GM12878 (cell line): Measurements from ENCODE around the gene NSUN7.

Source experiments
- ATF3 ChIP-seq: IDR thresholded peaks from 2 replicates; pipeline ENCODE4 v1.6.1; 2011; ENCODE audit warnings: low read depth, mild to moderate bottlenecking, low read length, moderate library complexity, borderline replicate concordance; ENCODE audit errors: extremely low read depth
- CTCF ChIP-seq, 3 experiments: IDR thresholded peaks in 2 of 3; conservative IDR thresholded peaks in 1 of 3; 2 replicates each; pipeline ENCODE4 v1.5.1; 2011; ENCODE audit warnings: low read depth in 3 of 3, low read length in 3 of 3, mild to moderate bottlenecking in 3 of 3, control low read depth in 2 of 3, moderate library complexity in 2 of 3, inconsistent platforms in 1 of 3, mixed read lengths in 1 of 3; ENCODE audit not compliant: control insufficient read depth in 2 of 3, insufficient read depth in 1 of 3; ENCODE audit errors: extremely low read depth in 1 of 3
- EZH2 ChIP-seq: IDR thresholded peaks from 2 replicates; pipeline ENCODE4 v1.6.1; 2012; ENCODE audit warnings: low read depth, mild to moderate bottlenecking, control low read depth, inconsistent platforms, low read length, borderline replicate concordance; ENCODE audit not compliant: control insufficient read depth
- POLR2AphosphoS5 ChIP-seq: IDR thresholded peaks from 2 replicates; pipeline ENCODE4 v1.6.1; 2011; ENCODE audit warnings: mild to moderate bottlenecking, low read length, inconsistent platforms
- ZSCAN29 ChIP-seq: fragments of 450-650 bp; IDR thresholded peaks from 2 replicates; pipeline ENCODE4 v1.6.1; 2017; ENCODE audit warnings: mild to moderate bottlenecking, moderate library complexity
- TF ChIP-seq, protein P1 (sequence below): IDR thresholded peaks from 2 replicates; pipeline ENCODE4 v1.6.1; 2012; ENCODE audit warnings: improper control_type of control experiment, low read depth, low read length; ENCODE audit not compliant: insufficient replicate concordance

DNA sequence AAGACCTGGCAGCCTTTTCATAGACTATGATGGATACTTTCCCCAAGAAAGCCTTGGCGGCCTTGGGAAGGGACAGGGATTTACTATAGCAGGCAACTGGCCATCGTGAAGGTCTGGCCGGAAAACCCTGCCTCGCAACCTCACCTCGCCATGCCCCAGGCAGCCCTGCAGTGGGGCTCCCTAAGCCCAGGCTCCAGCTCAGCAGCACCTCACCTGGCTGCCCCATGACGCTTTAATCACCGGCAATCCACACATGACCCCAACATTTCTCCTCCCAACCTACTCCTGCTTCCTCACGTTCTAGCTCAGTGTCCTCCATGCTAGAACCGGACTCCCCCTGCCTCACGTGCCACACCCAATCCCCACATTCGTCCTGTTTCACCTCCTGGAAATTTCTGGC, 82.4 kb downstream of the NSUN7 start:
- TF ChIP-seq CTCF (IDR thresholded peaks at IDR 0.05 in 2 of 3, conservative IDR thresholded peaks at IDR 0.05 in 1 of 3; ENCODE audit: control insufficient read depth in 2 of 3, extremely low read depth in 1 of 3, insufficient read depth in 1 of 3, low read depth in 3 of 3, low read length in 3 of 3): no peak
- no peak for TF ChIP-seq EZH2
- no peak for TF ChIP-seq ZSCAN29
- TF ChIP-seq ATF3: no peak
- TF ChIP-seq, protein P1, sequence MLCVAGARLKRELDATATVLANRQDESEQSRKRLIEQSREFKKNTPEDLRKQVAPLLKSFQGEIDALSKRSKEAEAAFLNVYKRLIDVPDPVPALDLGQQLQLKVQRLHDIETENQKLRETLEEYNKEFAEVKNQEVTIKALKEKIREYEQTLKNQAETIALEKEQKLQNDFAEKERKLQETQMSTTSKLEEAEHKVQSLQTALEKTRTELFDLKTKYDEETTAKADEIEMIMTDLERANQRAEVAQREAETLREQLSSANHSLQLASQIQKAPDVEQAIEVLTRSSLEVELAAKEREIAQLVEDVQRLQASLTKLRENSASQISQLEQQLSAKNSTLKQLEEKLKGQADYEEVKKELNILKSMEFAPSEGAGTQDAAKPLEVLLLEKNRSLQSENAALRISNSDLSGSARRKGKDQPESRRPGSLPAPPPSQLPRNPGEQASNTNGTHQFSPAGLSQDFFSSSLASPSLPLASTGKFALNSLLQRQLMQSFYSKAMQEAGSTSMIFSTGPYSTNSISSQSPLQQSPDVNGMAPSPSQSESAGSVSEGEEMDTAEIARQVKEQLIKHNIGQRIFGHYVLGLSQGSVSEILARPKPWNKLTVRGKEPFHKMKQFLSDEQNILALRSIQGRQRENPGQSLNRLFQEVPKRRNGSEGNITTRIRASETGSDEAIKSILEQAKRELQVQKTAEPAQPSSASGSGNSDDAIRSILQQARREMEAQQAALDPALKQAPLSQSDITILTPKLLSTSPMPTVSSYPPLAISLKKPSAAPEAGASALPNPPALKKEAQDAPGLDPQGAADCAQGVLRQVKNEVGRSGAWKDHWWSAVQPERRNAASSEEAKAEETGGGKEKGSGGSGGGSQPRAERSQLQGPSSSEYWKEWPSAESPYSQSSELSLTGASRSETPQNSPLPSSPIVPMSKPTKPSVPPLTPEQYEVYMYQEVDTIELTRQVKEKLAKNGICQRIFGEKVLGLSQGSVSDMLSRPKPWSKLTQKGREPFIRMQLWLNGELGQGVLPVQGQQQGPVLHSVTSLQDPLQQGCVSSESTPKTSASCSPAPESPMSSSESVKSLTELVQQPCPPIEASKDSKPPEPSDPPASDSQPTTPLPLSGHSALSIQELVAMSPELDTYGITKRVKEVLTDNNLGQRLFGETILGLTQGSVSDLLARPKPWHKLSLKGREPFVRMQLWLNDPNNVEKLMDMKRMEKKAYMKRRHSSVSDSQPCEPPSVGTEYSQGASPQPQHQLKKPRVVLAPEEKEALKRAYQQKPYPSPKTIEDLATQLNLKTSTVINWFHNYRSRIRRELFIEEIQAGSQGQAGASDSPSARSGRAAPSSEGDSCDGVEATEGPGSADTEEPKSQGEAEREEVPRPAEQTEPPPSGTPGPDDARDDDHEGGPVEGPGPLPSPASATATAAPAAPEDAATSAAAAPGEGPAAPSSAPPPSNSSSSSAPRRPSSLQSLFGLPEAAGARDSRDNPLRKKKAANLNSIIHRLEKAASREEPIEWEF: no peak
- TF ChIP-seq POLR2AphosphoS5: no peak
